NCI-H2081 (cell line): Measurements from ENCODE around the gene ARID5B.

Source experiments
- DNase-seq, 2 experiments: peaks; one replicate each; lab custom pipeline; 2025; lab: John Stamatoyannopoulos, UW

ARID5B gene

DNA sequence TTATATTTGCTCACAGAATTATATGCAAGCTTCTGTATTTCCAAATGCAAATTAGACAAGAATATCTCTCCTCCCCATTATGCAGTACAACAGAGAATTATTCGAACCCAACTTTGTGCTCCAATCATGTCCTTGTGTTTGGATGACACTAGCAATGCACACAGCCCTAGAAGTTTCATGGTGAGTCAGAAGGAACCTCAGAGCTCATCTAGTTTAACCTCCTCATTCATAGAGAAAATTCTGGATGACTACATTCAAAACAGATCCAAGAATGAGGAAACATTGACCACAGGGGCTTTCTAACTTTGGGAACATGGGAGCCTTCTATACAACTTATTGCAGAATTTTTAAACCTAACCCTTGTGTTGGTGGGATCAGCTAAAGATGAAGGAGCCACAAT lies 12.8 kb upstream of the ARID5B start:
- DNase-seq, result no peak

DNA sequence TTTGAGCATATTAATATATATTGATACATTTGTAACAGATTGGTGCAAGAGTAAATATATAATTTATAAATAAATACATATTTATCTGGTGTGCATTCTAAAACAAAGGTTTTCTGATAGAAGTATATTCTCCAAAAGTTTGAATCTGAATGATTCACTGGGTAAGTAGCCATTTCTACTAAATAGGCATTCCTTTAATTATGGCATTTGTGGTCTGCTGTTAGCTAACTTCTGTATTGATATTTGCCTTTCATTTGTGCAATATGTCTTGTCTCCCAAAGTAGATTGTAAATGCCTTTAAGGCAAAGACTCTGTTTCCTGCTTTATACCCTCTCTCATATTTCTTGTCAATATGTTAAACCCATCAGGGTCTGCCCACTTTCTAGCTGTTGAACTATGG lies 11.1 kb upstream of the ARID5B start:
- no peak for DNase-seq

DNA sequence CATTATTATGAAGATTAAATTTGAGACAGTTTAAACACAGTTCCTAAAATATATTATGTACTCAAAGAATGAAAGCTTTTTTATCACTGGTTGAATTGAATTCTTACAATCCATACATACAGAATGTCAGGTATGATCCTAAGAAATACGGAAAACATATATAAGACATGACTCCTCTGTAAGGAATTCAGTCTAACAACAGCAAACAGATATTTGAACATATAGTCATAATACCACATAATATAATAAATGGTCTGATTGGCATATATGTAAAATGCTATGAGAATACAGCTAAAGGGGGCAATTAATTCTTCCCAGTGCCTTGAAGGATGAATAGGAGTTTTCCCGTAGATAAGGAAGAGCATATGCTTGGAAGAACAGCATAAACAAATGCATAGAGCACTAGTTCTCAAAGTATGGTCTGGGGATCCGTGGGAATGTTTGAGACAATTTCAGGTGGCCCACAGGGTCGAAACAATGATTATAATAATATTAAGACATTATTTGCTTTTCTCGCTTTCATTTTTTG lies 10.6 kb upstream of the ARID5B start:
- DNase-seq, result no peak

DNA sequence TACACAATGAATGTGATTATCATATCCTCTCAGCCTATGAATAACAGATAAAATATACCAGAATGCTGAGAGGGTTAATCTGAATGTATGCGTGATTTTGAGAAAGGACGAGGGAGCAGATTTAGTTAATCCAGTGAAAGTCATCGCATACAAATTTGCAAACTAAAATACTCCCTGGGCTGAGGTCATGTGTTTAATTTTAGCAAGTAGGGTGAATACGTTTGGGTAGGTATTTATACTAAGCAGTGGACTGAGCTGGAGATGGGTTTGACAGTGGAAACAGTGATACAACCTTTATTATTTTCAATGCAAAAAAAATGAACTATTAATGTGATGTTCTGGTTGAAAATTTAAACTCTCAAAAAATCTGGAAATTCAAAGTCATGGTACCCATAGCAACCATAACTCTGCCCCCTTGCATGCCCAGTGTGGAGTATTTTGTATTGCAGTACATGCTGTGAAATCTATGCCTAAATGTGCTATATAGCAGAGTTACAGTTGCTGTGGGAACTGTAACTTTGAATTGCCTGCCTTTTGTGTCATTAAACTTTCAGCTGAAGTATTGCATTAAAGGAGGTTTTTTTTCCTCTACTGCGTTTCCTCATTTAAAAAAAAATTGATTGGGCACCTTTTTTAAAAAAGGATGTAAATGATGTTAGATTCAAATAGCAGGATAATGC lies 9.5 kb upstream of the ARID5B start:
- no peak for DNase-seq

DNA sequence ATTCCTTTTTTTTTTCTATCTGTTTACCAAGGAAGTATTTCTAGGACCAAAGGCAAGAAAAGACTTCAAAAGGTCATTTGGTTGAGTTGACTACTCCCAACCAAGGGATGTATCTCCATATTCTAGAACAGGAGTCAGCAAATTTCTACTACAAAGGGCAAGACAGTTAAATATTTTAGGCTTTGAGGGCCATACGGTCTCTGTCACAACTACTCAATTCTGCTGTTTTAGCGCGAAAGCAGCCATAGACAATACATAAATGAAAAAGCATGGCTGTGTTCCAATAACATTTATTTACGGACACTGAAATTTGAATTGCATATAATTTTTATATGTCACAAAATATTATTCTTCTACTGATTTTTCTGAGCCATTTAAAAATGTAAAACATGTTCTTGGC lies 8.5 kb upstream of the ARID5B start:
- no peak for DNase-seq

DNA sequence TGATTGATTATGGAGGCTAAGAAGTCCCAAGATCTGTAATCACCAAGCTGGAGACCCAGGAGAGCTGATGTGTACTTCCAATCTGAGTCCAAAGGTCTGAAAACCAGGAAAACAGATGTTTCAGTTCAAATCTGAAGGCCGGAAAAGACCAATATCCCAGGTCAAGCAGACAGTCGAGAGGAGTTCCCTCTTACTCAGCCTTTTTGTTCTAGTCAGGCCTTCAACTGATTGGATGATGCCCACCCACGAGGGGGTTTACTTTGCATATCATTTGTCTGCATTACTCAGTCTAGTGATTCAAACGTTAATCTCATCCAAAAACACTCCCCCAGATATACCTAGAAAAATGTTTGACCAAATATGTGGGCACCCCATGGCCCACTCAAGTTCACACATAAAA lies 7.4 kb upstream of the ARID5B start:
- no peak for DNase-seq

DNA sequence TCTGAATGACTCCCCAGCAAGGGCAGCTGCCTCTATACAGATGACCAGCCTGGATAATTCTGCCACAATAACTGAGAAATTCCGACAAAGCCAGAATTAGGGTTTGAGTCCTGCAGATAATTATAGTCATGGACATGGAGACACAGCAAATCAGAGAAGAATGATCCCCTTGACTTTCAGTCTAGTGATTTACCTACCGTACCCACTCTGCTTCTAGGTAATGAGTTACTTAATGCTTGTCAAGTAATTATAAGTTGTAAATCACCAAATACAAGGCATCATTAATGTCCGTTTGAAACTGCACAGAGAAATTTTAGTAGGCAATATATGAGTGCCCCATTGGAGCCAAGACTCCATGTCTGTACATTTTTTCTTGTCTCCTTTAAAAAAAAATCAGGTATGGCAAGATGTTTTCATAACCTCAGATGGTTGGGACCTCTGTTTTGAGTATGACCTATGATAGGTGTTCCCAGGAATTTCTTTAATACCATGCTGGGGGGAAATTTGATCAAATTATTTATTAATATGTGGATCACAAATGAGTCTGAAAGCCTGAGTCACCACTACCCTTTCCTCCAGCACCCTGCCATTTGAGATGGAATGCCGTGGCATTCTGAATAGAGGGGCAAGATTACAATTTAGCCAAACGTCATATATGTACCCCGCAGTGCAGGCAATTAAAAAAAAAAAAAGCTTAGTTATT lies 5.5 kb upstream of the ARID5B start:
- DNase-seq, result no peak

DNA sequence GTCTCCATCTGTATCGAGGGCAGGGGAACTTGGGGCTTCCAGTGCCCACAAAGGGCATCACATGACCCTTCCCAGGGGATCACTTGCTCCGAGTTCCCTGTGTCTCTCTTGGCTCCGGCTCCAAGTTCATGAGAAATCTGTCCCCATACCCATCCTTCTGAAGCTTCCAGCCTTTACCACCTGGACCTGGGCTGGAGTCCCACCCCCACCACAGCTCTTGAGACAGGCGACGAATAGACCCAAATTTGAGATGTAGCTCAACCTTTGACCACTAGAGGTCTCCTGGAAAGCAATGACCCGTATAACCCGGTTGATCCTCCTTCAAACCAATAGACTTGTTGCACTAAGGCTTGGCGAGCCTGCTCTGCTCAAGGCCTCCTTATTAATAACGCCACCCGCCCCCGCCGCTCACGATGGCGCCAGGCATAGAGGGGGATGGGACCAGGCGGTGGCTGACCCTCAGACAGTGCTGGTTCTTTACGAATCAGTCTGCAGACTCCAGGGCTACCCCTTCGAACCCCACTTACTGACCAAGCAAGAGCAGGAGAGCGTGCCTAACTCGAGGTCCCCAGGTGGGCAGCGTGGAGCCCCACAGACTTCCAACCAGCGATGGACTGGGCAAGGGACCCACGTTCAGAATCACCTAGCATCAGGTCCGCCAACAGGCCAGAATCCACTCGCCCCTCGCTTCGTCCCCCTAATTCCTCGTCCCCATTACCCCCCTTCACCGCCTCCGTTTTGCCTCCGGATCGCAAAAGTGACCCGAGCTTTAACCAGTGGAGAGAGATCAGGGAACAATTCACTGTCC lies 4.4 kb upstream of the ARID5B start:
- peak in 1 of 2 experiments; percentile 16 for DNase-seq

DNA sequence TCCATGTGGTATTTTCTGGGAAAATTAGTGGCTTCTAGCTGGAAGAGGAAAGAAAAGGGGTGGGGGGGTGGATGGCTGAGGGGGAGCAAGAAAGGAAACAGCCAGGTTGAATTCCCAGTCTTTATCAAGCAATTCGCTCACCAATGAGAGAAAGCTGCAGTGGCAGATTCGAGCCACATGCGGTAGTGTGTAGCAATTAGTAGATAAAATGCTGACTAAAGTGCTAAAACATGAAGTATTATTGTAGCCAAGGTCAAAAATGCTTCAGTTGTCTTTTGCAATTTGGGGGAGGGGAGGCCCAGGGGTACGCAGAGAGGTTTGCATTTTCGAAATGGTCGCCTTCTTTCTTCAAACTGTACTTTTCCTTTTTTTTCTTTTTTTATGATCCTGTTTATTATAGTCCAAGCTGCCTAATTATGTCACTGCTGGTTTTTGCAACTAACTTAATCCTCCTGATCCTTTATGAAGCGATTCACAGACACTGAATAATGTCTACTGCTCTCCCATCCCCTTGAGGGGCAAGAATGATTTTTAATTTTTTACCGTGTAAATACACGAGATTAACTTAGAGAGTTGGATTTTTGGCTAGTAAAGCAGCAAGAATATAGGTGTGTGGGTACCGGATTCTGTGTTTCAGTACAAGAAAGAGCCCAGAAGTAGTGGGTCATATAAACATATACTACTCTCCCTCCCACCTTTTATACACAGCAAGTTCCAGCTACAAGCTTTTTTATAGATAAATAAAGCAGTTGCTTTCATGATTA lies 3.6 kb upstream of the ARID5B start:
- DNase-seq, result peak in 1 of 2 experiments; percentile 12

DNA sequence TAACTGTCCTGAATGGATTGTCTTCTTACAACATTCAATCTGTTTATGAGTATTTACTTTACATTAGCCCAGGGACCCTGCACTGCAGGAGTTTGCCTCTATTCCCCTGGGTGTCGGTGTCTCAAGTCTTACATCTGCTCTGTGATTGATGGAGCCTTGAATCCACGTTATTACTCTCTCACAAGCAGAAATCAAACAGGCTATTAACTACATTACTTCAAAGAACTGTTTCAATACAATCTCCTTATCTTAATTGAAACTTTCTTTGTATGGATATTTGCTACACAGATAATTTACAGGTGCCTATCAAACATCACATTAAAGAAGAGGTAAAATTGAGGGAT lies 3.1 kb upstream of the ARID5B start:
- peak; percentile 22 to 64 for DNase-seq

DNA sequence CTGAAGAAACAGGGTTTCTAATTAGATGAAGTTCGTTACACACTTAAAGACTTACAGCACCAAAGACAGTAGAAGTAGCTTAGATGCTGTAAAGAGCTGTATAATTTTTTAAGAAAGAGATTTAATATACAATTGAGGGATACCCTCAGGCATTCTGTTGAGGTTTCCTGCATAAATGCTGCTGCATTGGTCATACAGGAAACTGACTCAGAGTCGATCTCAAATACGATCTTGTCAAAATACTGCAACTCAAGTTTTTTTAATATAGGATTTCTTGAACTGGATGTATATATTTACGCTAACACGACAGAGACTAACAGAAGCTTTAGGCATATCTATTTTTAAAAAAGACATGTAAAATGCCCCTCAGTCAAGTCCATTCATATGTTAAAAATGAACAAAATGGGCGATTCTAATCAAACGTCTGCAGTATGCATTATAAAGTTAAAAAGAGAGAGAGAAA lies 2.4 kb upstream of the ARID5B start:
- peak in 1 of 2 experiments; percentile 17 for DNase-seq

DNA sequence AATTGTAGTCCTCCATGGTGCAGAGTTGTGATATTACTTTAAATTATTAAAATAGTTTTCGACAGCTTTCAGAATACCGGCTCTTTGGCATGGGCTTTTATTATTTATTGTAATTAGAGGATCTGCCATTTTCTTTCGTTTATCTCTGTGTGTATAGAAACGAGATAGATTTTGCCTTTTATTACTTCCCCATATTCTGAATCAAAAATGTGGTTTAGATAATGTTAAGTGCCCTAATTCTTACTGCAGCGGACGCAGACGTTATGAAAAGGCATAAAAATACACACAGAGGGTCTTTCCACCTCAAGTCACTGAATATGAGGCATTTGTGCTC lies 1.9 kb upstream of the ARID5B start:
- no peak for DNase-seq

DNA sequence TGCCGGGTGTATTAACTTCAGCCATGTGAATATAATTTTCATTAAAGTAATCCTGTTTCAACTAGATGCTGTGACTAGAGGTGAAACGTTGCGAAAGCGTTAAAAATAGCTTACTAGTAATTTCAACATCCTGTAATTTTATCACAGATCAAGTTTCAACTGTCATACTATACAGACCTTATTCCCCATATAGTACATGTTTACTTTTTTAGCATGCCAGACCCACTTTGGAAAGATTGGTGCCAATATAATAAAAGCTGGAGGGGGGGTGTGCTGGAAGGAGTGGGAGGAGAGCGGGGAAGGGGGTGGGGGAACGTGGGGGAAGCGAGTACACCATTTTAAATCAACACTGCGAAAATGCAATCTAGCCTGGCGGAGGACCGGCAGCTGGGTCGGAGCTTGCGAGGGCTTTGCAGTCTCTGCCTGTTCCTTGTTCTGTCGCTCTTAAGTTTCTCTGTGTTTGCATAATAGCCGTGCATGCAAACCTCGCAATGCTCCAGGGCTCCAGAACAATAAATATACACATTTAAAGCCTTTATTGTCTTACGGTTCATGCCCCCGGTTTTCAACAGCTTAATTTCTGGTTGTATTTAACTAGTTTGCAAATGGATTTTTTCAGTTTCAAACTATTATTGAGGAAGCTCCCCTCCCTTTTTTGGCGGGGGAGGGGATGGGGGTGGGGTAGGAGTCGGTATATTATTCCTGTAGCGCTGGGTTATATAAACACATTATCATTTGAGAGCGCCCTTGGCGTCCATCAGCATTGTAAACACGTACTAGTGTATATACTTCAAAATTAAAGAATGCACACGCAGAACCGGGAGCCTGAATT lies 1.3 kb upstream of the ARID5B start:
- peak; percentile 76 to 85 for DNase-seq

DNA sequence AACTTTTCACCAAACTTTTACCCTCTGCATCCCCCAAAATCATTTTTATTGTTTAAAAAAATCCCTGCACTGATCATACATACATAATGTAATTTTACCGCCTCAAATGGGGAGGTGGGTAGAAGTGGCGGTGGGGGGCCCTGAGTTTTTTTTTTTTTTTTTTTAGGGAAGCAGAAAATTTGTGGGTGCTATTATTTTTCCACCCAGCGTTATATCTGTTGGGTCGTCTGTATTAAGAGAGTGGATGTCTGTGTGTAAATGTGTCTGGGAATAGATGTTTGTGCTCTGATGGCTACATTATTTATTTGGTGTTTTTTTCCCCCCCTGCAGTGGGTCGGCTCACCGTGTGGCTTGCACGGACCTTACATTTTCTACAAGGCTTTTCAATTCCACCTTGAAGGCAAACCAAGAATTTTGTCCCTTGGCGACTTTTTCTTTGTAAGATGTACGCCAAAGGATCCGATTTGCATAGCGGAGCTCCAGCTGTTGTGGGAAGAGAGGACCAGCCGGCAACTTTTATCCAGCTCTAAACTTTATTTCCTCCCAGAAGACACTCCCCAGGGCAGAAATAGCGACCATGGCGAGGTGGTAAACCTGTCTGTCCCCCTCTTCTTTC lies 438 bp downstream of the ARID5B start:
- DNase-seq, result no peak

DNA sequence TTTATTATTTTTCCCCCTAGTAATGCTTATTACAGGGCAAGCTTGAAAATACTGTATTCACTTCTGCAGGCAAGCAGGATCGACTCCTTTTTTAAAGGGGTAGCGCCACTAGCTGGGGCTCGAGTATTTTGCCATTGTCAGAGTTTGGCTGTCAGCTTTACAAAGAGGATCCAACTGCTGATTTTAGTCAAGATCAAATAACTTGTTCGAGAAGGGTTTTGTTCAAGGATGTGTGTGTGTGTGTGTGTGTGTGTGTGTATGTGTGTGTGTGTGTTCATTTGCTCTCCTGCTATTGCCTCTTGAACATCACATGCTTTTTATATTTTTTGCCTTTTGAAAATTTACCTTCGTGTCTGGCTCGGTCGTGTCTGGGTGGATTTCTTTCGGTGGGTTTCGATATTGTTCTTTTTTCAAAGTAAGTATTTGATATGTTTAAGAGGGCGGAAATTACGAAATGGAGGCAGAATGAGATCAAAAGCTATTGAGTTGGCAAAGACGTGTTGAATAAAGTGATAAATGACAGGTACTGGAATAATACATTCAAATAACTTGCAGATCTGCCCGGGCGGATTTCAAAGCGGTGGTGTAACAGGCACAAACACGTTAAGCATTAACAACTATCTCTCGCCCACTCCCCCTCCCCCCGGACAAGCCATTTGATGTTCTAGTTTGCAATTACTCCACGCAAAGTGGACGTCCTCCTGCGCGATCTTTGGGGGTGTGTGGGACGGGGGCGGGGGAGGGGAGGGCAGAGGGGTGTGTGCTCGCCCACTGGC lies 1.1 kb downstream of the ARID5B start:
- peak; percentile 10 to 52 for DNase-seq

DNA sequence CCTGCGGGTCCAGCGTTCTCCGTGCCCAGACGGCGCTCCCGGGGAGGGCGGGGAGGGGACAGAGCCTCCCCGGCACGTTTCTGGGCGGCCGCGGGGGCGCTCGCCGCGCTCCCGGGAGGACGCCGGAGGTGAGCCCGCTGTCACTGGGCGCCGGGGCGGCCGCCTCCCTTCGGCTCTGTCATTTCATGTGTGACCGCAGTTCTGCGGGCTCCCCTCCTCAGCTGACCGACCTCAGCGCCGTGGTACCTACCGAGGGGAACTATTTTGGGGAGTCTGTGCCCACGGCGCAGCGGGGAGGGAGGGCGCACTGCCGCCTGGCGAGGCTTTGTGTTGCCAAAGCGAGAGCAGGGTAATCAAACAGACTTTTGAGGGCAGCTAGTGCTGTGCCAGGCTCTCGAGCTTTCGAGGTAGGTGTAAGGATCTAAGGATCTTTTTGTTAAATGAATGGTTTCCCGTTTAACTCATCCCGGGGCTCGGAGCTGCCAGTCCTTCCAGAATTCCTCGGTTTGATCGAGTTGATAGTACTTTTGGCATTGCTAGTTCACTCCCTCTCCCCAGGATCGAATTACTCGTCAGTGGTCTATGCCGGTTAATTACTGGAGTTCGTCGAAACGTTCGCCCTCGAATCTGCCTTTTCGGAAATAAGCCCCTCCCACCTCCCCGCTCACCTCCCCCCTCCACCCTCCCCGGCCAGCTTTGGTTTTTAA lies 1.9 kb downstream of the ARID5B start:
- DNase-seq, result peak; percentile 39 to 69

DNA sequence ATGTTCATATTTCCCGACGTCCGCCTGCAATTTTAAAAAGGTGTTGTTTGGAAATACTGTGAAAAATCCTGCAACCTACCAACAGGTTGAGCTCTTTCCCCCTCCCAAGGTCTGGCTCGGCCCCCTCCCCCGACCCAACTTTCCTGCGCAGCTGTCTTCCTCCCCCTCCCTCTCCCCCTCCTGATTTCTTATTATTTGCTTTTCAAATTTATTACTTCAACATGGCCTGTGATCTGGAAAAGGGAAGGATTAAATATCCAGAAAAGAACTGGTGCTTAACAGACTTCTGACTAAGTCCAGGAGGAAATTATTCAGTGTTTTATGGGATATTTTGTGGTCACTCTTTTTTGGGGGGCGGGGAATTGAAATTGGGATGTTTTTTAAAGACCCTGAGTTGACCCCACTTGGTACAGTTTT lies 2.4 kb downstream of the ARID5B start:
- peak in 1 of 2 experiments; percentile 69 for DNase-seq

DNA sequence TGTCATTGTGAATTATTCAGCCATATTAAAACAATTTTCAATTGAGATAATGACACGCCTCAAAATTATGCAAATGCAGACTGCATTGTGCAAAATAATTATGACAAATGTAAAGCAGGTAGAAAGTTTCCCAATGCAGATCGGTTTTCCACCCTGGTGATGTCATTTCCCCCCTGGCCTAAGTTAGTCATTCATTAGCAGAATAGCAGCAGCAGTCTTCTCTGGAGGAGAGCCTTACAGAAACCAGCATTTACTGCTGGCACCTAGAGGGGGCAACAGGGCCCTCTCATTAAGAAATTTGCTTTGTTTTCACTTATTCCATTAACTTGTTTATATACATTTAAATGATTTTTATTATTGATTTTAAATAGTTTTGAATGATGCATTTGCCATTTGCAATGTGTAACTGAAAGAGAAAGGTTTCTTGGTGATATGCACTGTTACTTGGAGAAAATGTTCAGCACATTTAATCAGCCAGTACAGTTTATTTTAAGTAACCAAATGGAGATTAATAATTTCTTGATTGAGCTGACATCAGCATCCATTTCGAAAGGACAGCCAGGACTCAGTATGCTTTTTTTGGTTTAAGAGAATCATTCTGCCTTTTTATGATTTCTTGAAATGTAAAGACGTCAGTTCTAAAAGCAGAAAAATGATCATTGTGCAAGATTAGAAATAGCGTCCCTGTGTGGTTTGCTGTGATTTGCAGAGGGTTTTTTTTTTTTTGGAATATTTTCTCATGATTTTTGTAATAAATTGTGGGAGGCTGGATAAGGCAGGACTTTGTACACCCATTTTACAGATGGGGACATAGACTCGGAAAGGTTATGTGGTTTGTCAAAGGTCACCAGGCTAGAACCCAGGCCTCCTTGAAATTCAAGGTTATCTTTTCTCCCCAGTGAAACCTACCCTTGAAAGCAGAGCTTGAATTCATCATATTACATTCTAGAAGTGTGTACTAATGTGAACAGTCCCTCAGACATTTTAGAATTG lies 3.5 kb downstream of the ARID5B start:
- peak; percentile 26 to 52 for DNase-seq
